ENCODE data around the gene BBS10.
A peak's percentile ranks its signal among the peaks of the same experiment; 100 is the strongest.
"Not testable (repeated sequence)": the region's sequence is repeated elsewhere in the genome, so short reads cannot be mapped to it uniquely, and the experiment has no call there.

Gene BBS10

DNA sequence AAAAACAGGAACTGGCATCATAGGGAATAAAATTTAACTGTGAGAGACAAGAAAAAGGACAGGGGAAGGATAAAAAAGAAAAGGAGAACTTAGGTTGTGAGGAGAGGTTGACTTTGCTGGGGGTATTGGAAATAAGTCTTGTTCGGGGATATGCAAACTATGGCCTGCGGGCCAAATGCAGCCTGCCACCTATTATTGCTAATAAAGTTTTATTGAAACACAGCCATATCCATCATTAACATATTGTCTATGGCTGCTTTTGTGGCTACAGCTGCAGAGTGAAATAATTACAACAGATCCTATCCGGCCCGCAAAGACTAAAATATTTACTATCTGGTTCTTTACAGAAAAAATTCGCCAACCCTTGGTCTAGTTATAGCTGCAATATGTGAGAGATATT is 18.6 kb downstream of the BBS10 start:
- no peak for DNase-seq (ENCODE audit: low spot score)

DNA sequence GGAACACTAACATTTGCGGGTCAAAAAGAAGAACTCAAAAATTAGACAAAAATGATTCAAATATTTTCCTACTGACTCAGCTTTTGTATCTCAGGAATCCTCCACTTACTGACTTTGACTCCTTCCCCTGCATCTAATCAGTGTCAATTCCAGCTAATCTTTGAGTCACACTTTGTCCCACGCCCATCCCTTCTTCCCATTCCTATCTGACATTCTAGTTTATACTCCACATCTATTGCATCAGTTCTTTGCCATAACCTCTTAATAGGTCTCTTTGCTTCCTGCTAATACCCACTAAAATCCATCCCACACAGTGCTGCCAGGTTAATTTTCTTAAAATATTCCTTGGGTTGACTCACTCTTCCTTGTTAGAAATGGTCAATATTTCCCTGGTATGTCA is 19.1 kb downstream of the BBS10 start:
- peak; percentile 73 for DNase-seq (ENCODE audit: low spot score)

DNA sequence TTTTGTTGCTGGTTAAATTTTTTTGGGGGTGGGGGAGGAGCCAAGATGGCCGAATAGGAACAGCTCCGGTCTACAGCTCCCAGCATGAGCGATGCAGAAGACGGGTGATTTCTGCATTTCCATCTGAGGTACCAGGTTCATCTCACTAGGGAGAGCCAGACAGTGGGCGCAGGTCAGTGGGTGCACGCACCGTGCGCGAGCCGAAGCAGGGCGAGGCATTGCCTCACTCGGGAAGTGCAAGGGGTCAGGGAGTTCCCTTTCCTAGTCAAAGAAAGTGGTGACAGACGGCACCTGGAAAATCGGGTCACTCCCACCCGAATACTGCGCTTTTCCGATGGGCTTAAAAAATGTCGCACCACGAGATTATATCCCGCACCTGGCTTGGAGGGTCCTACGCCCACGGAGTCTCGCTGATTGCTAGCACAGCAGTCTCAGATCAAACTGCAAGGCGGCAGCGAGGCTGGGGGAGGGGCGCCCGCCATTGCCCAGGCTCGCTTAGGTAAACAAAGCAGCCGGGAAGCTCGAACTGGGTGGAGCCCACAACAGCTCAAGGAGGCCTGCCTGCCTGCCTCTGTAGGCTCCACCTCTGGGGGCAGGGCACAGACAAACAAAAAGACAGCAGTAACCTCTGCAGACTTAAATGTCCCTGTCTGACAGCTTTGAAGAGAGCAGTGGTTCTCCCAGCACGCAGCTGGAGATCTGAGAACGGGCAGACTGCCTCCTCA is 28.5 kb downstream of the BBS10 start:
- DNase-seq (ENCODE audit: low spot score), result not testable (repeated sequence)

DNA sequence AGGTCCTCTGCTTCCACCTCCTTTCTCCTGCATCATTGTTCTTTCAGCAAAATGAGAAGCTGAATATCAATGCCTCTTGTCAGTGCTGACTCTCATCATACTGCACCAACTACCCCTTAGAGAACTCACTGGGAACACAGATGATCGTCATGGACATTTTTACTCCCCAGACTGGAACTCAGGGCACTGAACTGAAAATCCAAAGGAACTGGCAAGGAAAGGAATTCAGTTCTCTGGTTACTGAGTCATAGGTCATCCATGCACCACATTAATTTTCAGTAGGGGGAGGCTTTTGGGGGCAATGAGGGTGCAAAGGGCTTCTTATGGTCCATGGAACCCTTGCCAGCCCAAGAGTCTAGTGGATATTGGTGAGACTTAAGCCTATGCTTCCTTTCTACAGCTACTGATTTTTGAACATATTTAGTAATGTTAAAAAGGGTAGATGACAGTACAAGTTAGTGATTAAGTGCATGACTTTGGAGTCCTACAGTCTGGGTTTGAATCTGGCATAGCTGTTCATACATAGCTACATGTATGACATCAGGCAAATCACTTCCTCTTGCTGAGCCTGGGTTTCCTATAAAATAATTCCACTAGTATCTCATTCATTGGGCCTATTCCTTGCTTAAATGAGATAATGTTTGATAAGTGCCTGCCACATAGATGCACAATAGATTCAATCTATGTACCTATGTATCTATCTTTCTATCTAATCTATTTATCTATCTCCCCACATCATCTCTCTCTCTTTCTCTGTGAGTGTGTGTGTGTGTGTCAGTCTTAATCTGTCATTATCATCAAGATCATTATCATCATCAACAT is 29.2 kb downstream of the BBS10 start:
- peak; percentile 21 for DNase-seq (ENCODE audit: low spot score)

DNA sequence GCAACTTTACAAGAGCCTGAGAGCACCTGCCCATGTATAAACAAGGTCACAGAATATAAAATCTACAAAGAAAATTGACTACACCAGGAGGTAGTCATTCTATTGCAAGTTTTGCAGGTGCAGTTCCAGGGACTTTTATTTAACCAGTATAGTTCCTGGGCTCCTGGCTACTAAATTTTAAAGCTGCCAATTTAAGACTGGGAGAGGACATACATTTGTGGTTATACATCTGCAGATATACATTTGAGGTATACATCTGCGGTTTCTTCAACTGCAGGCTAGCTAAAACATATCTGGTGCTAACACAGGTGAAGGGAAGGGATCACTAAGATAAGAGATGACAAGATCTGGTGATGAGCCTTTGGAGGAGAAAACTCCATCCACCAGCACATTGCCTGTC is 30.2 kb downstream of the BBS10 start:
- no peak for DNase-seq (ENCODE audit: low spot score)

DNA sequence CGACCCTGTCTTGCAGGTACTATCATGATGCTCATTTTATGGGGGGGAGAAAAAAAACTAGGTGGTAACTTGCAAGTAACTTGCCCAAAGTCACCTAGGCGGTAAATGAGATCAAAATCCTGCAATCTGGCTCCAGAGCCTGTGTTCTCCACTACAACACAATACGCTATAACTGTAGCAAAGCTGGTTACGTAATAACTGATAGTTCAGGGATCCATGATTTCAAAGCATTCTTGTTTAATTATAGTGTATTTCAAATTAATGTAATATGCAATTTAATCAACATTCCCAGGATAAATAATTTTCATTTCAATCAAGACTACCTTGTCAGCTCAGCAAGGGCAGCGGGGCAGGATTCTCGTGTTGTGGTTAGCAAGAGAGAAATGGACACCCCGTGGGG is 31.7 kb downstream of the BBS10 start:
- no peak for DNase-seq (ENCODE audit: low spot score)

DNA sequence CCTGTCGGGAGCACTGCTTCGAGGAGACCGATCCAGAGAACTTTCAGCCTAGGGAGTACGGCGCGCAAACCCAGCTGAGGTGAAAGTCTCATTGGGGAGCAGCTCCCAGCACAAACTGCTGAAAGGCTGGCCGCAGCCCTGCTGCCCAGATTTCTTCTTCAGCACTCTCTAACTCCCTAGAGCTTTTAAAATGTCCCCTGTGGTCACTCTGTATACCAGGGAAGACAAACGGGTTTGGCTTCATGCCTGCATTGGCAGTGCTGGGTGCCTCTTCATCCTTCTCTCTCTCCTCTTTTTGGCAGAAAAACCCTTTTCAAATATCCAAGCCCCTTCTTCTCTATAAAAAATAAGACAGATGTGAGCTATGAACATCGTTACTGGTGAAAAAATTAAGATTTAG is 34.9 kb downstream of the BBS10 start:
- DNase-seq (ENCODE audit: low spot score), result no peak

DNA sequence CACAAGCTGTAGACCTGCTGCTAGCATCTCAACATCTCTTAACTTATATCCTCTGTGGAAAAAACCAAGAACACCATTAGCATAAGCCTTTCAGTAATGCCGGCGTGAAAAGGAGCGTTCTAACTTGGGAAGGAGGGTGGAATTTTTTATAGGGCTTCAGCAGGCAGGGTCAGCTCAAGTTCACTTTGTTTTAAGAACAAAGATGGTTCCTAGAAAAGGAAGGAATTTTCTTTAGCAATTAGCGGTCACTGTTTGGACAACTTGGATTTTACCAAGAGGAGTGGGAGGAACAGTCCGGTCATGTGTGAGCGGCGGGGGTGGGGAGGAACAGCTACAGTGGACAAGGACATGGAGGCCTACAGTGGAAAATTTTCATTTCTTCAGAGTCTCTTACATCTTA is 35.9 kb downstream of the BBS10 start:
- no peak for DNase-seq (ENCODE audit: low spot score)

DNA sequence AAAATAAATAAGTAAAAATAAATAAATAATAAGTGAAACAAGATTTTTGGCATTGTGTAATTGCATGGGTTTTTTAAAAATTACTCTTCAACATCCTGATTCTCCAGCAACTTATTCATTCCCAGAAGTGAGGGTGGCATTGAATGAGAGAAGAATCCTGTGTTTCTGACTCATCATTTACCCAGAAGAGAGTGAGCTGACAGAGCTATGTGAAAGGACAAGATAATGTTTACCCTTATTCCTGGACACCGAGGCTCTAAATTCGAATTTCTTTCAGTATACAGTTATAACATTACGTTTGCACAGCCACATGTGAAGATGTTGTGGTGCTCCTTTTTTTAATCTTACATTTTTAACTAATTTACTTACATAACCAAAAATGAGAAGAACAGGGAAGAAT is 36.4 kb downstream of the BBS10 start:
- peak; percentile 18 for DNase-seq (ENCODE audit: low spot score)

DNA sequence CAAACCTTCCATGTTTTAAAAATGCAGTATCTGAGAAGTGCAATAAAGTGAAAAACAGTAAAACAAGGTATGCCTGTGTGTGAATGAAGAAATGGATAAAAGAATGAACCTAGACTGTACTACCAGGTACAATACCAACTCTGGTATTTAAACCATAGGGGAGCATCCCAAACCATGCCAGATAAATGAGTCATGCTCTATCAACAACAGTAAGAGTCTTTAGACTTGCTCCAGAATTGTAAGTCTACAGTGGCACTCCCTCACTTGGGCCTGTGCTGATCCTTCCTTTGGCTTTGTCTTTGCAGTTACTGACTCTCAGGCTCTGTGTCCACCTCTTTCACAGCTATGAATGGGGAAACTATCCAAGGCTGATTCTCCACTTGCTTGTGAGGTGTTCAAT is 38.1 kb downstream of the BBS10 start:
- DNase-seq (ENCODE audit: low spot score), result no peak

DNA sequence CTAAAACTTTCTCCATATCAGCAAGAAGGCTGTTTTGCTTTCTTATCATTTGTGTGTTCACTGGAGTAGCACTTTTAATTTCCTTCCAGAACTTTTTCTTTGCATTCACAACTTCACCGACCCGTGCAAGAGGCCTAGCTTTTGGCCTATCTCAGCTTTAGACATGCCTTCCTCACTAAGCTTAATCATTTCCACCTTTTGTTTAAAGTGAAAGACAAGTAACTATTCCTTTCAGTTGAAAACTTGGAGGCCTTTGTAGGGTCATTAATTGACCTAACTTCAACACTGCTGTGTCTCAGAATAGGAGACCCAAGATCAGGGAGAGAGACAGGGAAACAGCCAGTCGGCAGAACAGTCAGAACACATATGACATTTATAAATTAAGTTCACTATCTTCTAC is 39.3 kb downstream of the BBS10 start:
- DNase-seq (ENCODE audit: low spot score), result no peak

DNA sequence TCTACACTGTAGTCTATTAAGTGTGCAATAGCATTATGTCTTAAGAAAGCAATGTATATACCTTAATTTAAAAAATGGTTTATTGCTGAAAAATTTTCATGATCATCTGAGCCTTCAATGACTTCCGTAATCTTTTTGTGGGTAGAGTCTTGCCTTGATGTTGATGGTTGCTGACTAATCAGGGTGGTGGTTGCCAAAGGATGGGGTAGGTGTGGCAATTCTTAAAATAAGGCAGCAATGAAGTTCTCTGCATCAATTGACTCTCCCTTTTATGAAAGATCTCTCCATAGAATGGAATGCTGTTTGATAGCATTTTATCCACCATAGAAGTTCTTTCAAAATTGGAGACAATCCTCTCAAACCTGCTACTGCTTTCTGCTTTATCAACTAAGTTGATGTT is 41.1 kb downstream of the BBS10 start:
- no peak for DNase-seq (ENCODE audit: low spot score)

DNA sequence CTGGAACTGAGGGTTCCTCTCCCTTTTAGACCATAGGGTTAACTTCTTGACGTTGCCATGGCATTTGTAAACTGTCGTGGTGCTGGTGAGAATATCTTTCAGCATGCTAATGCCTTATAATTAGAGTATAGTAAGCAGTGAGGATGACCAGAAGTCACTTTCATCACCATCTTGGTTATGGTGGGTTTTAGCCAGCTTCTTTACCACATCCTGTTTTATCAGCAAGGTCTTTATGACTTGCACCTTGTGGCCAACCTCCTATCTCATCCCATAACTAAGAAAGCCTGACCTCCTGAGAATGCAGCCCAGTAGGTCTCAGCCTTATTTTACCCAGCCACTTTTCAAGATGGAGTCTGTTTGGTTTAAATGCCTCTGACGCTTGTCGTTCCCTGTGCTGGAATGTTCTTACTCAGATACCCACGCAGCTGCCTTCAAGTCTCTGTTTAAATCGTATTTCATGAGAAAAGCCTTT is 44.2 kb downstream of the BBS10 start:
- no peak for DNase-seq (ENCODE audit: low spot score)

DNA sequence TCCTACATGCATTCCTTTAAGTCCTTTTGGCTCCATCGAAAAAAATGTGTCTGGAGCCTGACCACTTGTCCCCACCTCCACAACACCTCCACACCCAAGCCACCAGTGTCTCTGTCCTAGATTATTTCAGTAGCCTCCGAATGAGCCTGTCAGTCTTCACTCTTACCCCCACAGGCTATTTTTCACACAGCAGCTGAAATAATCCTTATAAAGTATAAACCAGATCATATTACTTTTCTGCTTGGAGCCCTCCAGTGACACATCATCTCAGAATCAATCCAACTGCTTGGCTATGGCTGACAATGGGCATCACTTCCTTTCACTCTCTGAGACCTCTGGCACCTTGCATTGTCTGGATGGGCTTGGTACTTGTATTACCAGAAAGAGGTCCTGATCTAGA is 44.9 kb downstream of the BBS10 start:
- DNase-seq (ENCODE audit: low spot score), result no peak

DNA sequence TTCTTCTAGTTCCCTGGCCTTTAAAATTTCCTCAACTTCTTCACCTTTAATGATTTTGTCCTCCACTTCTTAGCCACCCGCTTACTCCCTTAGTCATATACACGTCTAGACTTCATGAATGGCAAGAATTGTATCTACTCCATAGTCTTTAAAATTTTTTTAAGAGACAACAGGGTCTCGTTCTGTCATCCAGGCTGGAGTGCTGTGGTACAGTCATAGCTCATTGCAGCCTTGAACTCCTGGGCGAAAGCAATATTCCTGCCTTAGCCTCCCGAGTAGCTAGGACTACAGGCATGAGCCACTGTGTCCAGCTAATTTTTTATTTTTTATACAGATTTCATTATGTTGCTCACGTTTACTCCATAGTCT is 47.9 kb downstream of the BBS10 start:
- DNase-seq (ENCODE audit: low spot score), result no peak

DNA sequence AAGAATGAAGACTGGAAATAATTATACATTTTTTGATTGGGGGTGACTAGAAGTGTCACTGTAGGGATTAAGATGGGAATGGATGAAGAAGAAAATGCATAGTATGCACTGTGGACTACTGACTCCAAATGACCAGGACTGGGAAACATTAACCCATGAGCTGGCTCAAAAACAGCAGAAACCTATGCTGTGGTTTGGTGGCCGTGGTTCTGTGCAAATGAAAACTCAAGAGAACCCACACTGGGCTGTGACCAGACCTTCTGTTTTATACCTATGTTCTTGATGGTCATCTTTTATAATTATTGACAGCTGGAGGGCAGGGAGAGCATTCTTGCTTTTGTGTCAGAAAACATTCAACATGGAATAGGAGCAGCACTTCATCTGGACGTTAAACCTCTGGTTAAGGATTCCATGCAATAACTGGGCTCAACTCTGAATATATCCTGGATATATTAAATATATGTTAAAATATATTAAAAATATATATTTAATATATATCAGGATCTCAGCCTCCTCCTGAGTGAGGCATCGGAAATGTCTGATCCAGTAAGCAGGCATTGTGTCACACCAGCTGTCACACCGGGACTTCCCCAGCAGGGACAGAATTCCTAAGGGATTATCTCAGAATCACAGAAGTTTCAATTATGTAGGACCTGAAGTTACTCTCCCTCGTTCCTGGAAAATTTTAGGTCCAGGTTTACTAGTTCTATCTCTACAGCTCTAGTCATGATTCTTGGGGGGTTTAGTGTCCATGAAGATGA is 48.5 kb downstream of the BBS10 start:
- no peak for DNase-seq (ENCODE audit: low spot score)

All from AG08396 (cell line).